Measurements from ENCODE around the gene OR56B1.
"Not testable (repeated sequence)": the region's sequence is repeated elsewhere in the genome, so short reads cannot be mapped to it uniquely, and the experiment has no call there.

OR56B1 gene, protein sequence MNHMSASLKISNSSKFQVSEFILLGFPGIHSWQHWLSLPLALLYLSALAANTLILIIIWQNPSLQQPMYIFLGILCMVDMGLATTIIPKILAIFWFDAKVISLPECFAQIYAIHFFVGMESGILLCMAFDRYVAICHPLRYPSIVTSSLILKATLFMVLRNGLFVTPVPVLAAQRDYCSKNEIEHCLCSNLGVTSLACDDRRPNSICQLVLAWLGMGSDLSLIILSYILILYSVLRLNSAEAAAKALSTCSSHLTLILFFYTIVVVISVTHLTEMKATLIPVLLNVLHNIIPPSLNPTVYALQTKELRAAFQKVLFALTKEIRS
- 0 to 0.39 (median 0.21) reads per million in 4 donors for total RNA-seq

- no peak for DNase-seq
These were observed at the start of gene OR56B1 for GRCh38 chr11:5736396-5736795. Gene OR56B1, plus strand, starts transcription at chr11:5736448. Its CDS starts 69 bp downstream, at chr11:5736517.

DNA sequence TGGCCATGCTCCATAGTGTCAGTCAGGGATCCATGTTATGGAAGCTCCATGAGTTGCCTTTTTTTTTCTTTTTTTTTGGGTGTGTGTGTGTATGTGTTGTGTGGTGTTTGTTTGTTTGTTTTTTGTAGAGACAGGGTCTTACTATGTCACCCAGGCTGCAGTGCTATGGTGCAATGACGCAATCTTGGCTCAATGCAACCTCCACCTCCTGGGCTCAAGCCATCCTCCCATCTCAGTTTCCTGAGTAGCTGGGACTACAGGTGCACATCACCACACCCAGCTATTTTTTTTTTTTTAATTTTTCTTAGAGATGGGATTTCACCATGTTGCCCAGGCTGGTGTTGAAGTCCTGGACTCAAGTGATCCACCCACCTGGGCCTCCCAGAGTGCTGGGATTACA lies 47.8 kb upstream of the OR56B1 start:
- no peak for DNase-seq

GRCh38 chr11:5689551-5689983 lies 46.7 kb upstream of the OR56B1 start, which contains the start of gene TRIM22:
Gene TRIM22, plus strand, starts transcription at chr11:5689790. Its CDS starts 6,443 bp downstream, at chr11:5696233.
- peak in 4 of 5 donors; percentile 29 to 83 (median 33) for DNase-seq

GRCh38 chr11:5690216-5690615 lies 46.0 kb upstream of the OR56B1 start:
- DNase-seq = no peak

GRCh38 chr11:5690736-5691135 lies 45.5 kb upstream of the OR56B1 start:
- no peak for DNase-seq

DNA sequence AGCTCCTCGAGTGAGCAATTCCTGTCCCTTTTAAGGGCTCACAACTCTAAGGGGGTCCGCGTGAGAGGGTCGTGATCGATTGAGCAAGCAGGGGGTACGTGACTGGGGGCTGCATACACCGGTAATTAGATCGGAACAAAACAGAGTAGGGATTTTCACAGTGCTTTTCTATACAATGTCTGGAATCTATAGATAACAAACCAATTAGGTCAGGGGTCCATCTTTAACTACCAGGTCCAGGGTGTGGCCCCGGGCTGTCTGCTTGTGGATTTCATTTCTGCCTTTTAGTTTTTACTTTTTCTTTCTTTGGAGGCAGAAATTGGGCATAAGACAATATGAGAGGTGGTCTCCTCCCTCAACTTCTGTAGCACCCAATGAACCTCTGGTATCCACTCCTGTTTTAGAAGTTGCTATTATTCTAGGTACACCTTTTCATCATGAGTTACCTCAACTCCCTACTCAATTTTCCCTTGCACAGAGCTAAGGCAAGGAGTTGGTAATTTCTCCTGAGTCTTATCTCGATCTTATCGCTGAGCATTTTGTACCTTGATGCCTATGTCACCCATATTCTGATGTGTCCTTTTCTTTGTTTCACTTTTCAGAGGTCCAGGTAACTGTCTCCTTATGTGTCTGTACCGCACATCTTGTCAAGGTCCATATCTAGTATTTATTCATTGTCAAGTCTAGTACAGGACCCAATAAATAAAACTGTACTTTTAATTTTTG lies 44.8 kb upstream of the OR56B1 start:
- DNase-seq = not testable (repeated sequence)

- peak in 1 of 5 donors; percentile 13 for DNase-seq
These were observed 44.3 kb upstream of the OR56B1 start for GRCh38 chr11:5691964-5692361.

DNA sequence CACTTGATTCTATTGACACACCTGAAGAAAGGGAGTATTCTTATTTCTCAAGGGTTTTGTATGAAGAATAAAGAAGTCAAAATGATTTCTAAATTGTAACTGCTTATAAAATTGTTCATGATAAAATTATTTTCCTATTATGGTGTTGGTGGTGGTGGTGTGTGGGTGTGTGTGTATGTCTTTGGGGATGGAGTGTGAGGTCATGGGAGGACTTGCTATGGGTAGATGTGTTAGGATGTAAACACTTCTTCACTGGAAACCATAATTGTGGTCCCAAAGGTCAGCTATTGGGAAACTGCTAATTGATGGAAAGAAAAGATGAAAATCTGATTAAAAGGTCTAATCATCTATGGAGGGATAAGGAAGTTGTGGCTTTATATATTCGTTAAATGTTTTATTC lies 41.6 kb upstream of the OR56B1 start:
- DNase-seq = no peak

DNA sequence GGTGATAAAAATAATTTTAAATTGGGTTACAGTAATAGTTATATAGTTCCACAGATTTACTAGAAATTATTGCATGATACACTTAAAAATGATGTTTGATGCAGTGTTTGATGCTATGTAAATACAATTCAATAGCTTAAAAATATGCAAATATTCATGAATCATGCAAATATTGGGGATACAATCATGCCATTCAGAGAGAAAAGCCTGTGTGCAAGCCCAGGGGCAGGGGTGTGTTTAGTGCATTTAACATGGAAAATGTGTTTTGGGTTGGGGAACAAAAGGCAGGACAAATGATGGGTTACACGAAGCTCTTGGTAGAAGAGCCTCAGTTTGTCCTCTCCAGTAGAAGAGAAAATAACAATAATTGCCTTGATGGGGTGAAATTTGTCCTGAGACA lies 40.7 kb upstream of the OR56B1 start:
- no peak for DNase-seq

DNA sequence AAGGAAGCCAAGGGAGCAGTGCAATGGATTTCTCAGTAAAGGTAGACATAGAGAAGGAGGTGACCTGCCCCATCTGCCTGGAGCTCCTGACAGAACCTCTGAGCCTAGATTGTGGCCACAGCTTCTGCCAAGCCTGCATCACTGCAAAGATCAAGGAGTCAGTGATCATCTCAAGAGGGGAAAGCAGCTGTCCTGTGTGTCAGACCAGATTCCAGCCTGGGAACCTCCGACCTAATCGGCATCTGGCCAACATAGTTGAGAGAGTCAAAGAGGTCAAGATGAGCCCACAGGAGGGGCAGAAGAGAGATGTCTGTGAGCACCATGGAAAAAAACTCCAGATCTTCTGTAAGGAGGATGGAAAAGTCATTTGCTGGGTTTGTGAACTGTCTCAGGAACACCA lies 40.0 kb upstream of the OR56B1 start:
- no peak for DNase-seq

DNA sequence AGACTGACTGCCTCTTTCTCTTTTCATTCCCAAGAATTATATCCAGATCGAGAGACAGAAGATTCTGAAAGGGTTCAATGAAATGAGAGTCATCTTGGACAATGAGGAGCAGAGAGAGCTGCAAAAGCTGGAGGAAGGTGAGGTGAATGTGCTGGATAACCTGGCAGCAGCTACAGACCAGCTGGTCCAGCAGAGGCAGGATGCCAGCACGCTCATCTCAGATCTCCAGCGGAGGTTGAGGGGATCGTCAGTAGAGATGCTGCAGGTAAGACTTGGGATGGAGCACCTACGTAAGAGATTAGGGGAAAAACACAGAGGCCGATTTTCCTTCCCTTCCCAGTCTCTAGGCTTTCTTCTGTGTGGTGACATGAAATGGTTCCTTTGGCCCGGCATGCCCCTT lies 38.0 kb upstream of the OR56B1 start:
- DNase-seq = no peak

DNA sequence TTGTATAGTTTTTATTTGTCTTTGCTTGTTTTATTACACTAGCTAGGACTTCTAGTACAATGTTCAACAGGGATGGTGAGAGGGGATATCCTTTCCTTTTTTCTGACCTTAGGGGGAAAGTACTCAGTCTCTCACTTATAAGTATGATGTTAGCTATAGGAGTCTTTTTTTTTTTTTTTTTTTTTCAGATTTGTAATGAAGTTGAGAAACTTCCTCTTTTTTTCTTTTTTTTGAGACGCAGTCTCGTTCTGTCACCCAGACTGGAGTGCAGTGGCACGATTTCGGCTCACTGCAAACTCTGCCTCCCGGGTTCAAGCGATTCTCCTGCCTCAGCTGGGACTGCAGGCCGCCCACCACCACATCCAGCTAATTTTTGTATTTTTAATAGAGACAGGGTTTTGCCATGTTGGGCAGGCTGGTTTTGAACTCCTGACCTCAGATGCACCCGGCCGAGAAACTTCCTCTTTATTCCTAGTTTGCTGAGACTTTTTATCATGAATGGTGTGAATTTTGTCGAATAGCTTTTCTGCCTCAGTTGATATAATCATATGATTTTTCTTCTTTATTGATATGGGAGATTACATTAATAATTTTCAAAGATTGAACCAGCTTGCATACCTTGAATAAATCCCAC lies 35.7 kb upstream of the OR56B1 start:
- DNase-seq = no peak

GRCh38 chr11:5701055-5701577 lies 35.1 kb upstream of the OR56B1 start:
- DNase-seq = no peak

- DNase-seq = no peak
These were observed 32.3 kb upstream of the OR56B1 start for GRCh38 chr11:5703741-5704536.

DNA sequence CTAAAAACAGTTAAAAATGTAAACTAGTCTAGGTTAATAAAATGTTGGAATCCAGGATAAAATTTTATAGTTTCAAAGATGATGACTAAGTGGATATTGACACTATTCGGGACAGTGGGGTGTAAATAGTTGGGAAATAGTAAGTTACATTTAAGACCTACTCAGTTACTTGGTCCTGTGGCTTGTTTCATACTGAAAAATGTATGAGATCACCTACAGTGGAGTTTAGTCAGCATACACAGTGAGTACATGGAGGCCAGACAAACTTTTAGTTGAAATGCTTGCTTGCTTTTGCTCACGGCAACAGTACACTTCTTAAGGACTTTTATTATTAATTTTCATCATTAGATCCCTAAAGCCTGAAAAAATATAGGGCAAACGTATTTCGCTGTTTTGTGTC lies 30.6 kb upstream of the OR56B1 start:
- DNase-seq = no peak

DNA sequence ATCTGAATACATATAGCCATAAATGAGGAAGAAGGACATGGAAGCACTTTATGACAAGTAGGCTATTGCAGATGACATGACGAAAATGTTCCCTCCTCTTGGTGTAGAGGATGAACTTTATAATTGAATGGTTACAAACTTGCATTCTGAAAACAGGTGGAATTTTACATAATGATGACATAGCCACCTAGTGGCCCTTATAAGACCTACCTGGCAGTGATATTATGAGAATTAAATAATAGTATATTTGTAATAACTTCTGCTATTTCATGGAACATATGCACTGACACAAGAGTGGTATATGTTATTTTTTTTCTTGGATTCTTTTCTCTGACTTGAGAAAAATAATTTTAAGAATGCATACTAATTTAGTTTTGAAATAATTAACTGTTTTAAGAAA lies 23.7 kb upstream of the OR56B1 start:
- DNase-seq = no peak

DNA sequence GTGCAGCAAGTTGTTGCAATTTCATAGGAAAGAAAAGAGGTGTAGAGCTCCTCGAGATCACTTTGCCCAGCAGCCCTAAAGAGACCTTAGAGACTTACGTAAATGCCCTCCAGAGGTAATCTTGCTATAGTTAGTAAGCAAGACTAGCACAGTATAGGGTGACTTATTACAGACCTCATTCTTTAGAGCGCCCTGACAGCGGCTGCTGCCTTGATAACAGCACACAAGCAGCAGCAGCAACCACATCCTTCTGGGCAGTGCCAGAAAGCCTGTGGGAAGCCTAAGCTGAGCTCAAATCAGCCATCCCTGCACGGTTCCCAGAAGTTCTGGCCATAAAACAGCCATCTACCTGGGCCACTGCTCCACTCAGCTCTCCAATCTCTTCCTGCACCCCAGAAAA lies 22.6 kb upstream of the OR56B1 start:
- DNase-seq = no peak

- DNase-seq = not testable (repeated sequence)
These were observed 19.7 kb upstream of the OR56B1 start for GRCh38 chr11:5716518-5716917.

DNA sequence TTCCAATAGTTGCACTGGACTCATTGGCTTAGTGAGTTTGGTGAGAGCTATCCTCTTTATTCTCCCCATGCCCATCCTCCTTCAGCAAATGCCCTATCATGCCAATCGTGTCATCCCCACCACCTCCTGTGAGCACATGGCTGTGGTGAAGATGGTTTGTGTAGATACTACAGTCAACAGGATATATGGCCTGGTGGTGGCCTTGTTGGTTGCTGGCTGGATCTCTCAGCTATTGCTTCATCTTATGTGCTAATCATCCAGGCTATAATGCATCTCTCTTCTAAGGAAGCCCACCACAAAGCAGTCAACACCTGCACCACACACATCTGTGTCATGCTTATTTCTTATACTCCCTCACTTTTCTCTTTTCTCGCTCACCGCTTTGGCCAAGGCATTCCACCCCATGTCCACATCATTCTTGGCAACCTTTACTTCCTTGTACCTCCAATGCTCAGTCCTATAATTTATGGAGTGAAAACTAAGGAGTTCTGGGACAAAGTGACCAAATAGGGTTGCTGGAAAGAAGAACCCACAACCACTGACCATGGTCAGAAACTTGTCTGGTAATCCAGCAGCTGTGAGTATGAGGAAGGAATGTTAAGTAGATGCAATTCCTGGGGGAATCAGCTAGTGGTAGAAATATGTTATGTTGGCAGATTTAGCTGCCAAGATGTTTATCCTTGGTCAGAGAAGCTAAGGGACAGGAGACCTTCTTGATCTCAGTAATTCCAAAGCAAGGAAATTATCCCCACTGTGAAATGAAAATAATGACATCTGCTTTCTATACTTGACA lies 16.3 kb upstream of the OR56B1 start:
- no peak for DNase-seq

DNA sequence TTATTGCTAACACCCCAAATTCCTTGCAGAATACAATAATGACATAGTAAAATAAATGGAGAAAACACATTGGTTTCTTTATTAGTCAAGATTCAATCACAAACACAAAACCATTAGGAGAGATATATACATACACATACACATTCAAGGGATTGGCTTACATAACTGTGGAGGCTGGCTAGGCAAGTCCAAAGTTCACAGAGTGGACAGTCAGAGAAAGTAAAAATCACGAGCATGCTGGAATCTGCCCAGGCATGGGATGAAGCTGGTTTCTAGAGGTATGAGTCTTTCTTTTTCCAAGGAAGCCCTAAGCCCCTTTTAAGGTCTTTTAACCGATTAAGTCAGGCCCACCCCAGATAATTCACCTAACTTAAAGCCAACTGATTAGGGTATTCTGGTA lies 13.6 kb upstream of the OR56B1 start:
- no peak for DNase-seq

DNA sequence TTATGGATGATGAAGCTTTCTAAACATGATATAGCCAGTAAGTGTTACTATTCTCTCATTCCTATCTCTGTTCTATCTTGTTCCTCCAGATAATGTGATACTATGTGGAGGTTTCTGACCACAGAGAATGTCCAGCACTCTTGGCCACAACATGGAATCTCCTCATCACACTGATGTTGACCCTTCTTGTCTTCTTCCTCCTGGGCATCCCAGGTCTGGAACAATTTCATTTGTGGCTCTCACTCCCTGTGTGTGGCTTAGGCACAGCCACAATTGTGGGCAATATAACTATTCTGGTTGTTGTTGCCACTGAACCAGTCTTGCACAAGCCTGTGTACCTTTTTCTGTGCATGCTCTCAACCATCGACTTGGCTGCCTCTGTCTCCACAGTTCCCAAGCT lies 9.9 kb upstream of the OR56B1 start:
- no peak for DNase-seq

GRCh38 chr11:5727691-5728090 lies 8.6 kb upstream of the OR56B1 start:
- no peak for DNase-seq

Measured in T-helper 1 cell (primary cell).